ENCODE measurements around the gene CLTA. TPM values are rescaled to one million over a fixed set of nuclear protein-coding genes. Genes with fewer than 3 reads are reported as not detected.

Gene CLTA
- polyA plus RNA-seq, 1 of the 3 experiments (the other 2 are of a cell fraction): 260 TPM

DNA sequence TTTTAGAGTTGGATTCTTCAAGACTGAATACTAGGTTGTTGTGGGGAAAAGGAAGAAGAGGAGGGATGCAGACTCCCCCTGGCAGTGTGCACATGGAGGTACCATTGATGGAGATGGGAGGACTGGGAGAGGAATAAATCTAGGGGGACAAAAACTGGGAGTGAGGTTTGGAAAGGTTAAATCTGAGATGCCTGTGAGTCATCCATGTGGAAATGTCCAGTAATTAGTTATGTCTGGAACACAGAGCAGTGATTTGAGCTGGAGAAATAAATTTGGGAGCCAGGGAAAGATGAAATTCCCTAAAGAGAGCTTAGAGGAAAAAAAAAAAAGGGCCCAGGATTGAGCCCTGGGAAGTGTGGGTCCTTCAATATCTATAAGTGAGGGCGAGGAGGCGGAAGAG is 29.5 kb upstream of the CLTA start:
- ChIA-PET POLR2A (no interaction called here), CTCF (interaction anchor here (2.2 kb wide), 1 partner anchor 14 kb away, joined by 6 read pairs; no protein-coding TSS in a partner anchor)
- H3K4me1 ChIP-seq (ENCODE audit: control insufficient read depth in 1 of 2, insufficient read depth in 2 of 2, low read depth in 1 of 2, low read length in 1 of 2): peaks cover 28 to 48% of the 10 kb centered on the region in 2 experiments; a peak in 3 of 4 replicates
- no peak for DNase-seq
- no peaks in the 10 kb centered on the region for H3K27me3 ChIP-seq (ENCODE audit: insufficient read depth)
- peaks cover 45% of the 10 kb centered on the region for H3F3A ChIP-seq (replicated peaks; ENCODE audit: insufficient read depth)
- no peaks in the 10 kb centered on the region for H3K9me3 ChIP-seq
- no peaks in the 10 kb centered on the region for H3K79me2 ChIP-seq (ENCODE audit: insufficient read depth)
- 72% methylated on average over 2 of the region's 2 CpGs for WGBS (ENCODE audit: low lambda C conversion rate)
- H3K27ac ChIP-seq (ENCODE audit: low read depth in 2 of 2, low read length in 1 of 2): peak overlapping the region in 1 of 2 experiments; percentile 81; a peak in 2 of 4 replicates
- TF ChIP-seq EP300 (IDR thresholded peaks at IDR 0.05; ENCODE audit: borderline replicate concordance in 1 of 2, low read depth in 1 of 2, low read length in 1 of 2) (0 out of 4 replicates have a peak, but pooled peaks of 1 of the 2 experiments have one; percentile 23), TCF12 (IDR thresholded peaks at IDR 0.05) (peak; percentile 60), RCOR1 (IDR thresholded peaks at IDR 0.05; ENCODE audit: low read length) (no peak), JUND (IDR thresholded peaks at IDR 0.05) (peak; percentile 44; the same call in 1 of the 2 replicates), FOSL2 (IDR thresholded peaks at IDR 0.05; ENCODE audit: borderline replicate concordance, low read depth) (peak; percentile 63; the same call in 1 of the 2 replicates)
- H3K9me2 ChIP-seq: no peaks in the 10 kb centered on the region
- peak overlapping the region; percentile 5; the same call in 1 of the 2 replicates for H3K4me2 ChIP-seq
- H4K20me1 ChIP-seq (ENCODE audit: insufficient read depth): no peaks in the 10 kb centered on the region
- H3K9ac ChIP-seq: no peak overlapping the region
- no peak overlapping the region for H2AFZ ChIP-seq (ENCODE audit: low read depth)
- no peak overlapping the region for H3K4me3 ChIP-seq (ENCODE audit: low read depth in 2 of 2, low read length in 1 of 2)
- peaks cover 0 to 17% of the 10 kb centered on the region in 2 experiments for H3K36me3 ChIP-seq (replicated peaks in 1 of 2; ENCODE audit: control insufficient read depth in 1 of 2, insufficient read depth in 2 of 2, low read length in 1 of 2)

DNA sequence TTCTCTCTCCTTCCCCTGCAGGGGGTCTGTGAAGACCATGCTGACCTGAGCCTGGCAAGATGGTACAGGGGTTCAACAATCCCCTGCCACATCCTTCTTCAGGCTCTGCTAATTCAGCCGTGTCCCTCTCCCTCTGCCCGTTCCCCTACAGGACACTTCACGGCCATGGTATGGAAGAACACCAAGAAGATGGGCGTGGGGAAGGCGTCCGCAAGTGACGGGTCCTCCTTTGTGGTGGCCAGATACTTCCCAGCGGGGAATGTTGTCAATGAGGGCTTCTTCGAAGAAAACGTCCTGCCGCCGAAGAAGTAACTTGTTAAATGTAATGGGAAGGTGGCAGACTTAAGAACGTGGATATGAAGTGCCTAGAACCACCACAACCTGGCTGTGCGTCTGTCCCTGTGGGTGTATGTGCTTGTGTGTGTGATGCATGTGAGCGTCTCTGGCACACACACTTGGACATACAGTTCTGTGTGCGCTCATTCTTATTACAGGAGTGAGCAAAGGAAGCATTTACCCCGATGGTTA is 28.4 kb upstream of the CLTA start:
- Histone ChIP-seq H3K9me2 (no peaks in the 10 kb centered on the region), H4K20me1 (ENCODE audit: insufficient read depth) (no peaks in the 10 kb centered on the region), H2AFZ (ENCODE audit: low read depth) (no peak overlapping the region), H3K4me2 (peak overlapping the region; percentile 67), H3K9ac (peak overlapping the region; percentile 53), H3K4me1 (ENCODE audit: control insufficient read depth in 1 of 2, insufficient read depth in 2 of 2, low read depth in 1 of 2, low read length in 1 of 2) (peaks cover 28 to 50% of the 10 kb centered on the region in 2 experiments; a peak in 3 of 4 replicates), H3K4me3 (ENCODE audit: low read depth in 2 of 2, low read length in 1 of 2) (no peak overlapping the region), H3K27me3 (ENCODE audit: insufficient read depth) (no peaks in the 10 kb centered on the region), H3K36me3 (replicated peaks in 1 of 2; ENCODE audit: control insufficient read depth in 1 of 2, insufficient read depth in 2 of 2, low read length in 1 of 2) (peaks cover 0 to 11% of the 10 kb centered on the region in 2 experiments), H3F3A (replicated peaks; ENCODE audit: insufficient read depth) (peaks cover 45% of the 10 kb centered on the region), H3K9me3 (no peaks in the 10 kb centered on the region), H3K79me2 (ENCODE audit: insufficient read depth) (no peaks in the 10 kb centered on the region), H3K27ac (ENCODE audit: low read depth in 2 of 2, low read length in 1 of 2) (peak overlapping the region; percentile 81 to 84)
- POLR2A ChIA-PET: interaction anchor here (1.3 to 5.7 kb wide), 2 partner anchors 8 to 14 kb away, joined by 3 to 38 read pairs; no protein-coding TSS in a partner anchor
- WGBS (ENCODE audit: low lambda C conversion rate): 95% methylated on average over 17 of the region's 17 CpGs
- CTCF ChIA-PET: interaction anchor here (1.3 to 8.8 kb wide), 4 partner anchors 23 to 62 kb away, joined by 3 to 167 read pairs (median 62); partner anchors contain the start of genes CLTA and GLIPR2
- no peak for DNase-seq
- TF ChIP-seq, protein P1, sequence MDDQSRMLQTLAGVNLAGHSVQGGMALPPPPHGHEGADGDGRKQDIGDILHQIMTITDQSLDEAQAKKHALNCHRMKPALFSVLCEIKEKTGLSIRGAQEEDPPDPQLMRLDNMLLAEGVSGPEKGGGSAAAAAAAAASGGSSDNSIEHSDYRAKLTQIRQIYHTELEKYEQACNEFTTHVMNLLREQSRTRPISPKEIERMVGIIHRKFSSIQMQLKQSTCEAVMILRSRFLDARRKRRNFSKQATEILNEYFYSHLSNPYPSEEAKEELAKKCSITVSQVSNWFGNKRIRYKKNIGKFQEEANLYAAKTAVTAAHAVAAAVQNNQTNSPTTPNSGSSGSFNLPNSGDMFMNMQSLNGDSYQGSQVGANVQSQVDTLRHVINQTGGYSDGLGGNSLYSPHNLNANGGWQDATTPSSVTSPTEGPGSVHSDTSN (IDR thresholded peaks at IDR 0.05): no peak
- TF ChIP-seq, protein P2, sequence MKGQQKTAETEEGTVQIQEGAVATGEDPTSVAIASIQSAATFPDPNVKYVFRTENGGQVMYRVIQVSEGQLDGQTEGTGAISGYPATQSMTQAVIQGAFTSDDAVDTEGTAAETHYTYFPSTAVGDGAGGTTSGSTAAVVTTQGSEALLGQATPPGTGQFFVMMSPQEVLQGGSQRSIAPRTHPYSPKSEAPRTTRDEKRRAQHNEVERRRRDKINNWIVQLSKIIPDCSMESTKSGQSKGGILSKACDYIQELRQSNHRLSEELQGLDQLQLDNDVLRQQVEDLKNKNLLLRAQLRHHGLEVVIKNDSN (IDR thresholded peaks at IDR 0.05; ENCODE audit: borderline replicate concordance, low read depth): no peak
- no peak for TF ChIP-seq CHD2 (IDR thresholded peaks at IDR 0.05; ENCODE audit: low read length, partially characterized antibody)
- TF ChIP-seq MXI1 (IDR thresholded peaks at IDR 0.05; ENCODE audit: low read depth, low read length): no peak
- no peak for TF ChIP-seq SIN3A (IDR thresholded peaks at IDR 0.05; ENCODE audit: borderline replicate concordance, low read depth, low read length)
- TF ChIP-seq MEF2A (IDR thresholded peaks at IDR 0.05; ENCODE audit: borderline replicate concordance, low read depth): no peak
- no peak for TF ChIP-seq ELF1 (IDR thresholded peaks at IDR 0.05)
- TF ChIP-seq, protein P3, sequence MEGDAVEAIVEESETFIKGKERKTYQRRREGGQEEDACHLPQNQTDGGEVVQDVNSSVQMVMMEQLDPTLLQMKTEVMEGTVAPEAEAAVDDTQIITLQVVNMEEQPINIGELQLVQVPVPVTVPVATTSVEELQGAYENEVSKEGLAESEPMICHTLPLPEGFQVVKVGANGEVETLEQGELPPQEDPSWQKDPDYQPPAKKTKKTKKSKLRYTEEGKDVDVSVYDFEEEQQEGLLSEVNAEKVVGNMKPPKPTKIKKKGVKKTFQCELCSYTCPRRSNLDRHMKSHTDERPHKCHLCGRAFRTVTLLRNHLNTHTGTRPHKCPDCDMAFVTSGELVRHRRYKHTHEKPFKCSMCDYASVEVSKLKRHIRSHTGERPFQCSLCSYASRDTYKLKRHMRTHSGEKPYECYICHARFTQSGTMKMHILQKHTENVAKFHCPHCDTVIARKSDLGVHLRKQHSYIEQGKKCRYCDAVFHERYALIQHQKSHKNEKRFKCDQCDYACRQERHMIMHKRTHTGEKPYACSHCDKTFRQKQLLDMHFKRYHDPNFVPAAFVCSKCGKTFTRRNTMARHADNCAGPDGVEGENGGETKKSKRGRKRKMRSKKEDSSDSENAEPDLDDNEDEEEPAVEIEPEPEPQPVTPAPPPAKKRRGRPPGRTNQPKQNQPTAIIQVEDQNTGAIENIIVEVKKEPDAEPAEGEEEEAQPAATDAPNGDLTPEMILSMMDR (IDR thresholded peaks at IDR 0.05): no peak
- no peak for TF ChIP-seq GATA2 (CRISPR knock-in tag; IDR thresholded peaks at IDR 0.05)
- no peak for TF ChIP-seq POLR2AphosphoS5 (IDR thresholded peaks at IDR 0.05; ENCODE audit: low read depth, low read length)
- TF ChIP-seq YY1 (IDR thresholded peaks at IDR 0.05; ENCODE audit: low read depth): no peak
- no peak for TF ChIP-seq TEAD4 (IDR thresholded peaks at IDR 0.05; ENCODE audit: borderline replicate concordance, insufficient read depth)
- no peak for TF ChIP-seq FOSL2 (IDR thresholded peaks at IDR 0.05; ENCODE audit: borderline replicate concordance, low read depth)
- TF ChIP-seq, protein P4, sequence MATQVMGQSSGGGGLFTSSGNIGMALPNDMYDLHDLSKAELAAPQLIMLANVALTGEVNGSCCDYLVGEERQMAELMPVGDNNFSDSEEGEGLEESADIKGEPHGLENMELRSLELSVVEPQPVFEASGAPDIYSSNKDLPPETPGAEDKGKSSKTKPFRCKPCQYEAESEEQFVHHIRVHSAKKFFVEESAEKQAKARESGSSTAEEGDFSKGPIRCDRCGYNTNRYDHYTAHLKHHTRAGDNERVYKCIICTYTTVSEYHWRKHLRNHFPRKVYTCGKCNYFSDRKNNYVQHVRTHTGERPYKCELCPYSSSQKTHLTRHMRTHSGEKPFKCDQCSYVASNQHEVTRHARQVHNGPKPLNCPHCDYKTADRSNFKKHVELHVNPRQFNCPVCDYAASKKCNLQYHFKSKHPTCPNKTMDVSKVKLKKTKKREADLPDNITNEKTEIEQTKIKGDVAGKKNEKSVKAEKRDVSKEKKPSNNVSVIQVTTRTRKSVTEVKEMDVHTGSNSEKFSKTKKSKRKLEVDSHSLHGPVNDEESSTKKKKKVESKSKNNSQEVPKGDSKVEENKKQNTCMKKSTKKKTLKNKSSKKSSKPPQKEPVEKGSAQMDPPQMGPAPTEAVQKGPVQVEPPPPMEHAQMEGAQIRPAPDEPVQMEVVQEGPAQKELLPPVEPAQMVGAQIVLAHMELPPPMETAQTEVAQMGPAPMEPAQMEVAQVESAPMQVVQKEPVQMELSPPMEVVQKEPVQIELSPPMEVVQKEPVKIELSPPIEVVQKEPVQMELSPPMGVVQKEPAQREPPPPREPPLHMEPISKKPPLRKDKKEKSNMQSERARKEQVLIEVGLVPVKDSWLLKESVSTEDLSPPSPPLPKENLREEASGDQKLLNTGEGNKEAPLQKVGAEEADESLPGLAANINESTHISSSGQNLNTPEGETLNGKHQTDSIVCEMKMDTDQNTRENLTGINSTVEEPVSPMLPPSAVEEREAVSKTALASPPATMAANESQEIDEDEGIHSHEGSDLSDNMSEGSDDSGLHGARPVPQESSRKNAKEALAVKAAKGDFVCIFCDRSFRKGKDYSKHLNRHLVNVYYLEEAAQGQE (IDR thresholded peaks at IDR 0.05; ENCODE audit: low read depth, low read length): no peak
- TF ChIP-seq, protein P5, sequence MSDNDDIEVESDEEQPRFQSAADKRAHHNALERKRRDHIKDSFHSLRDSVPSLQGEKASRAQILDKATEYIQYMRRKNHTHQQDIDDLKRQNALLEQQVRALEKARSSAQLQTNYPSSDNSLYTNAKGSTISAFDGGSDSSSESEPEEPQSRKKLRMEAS (IDR thresholded peaks at IDR 0.05; ENCODE audit: low read depth): no peak

All from SK-N-SH (cell line).